Measurements from ENCODE around the gene KIF17.

KIF17 gene

DNA sequence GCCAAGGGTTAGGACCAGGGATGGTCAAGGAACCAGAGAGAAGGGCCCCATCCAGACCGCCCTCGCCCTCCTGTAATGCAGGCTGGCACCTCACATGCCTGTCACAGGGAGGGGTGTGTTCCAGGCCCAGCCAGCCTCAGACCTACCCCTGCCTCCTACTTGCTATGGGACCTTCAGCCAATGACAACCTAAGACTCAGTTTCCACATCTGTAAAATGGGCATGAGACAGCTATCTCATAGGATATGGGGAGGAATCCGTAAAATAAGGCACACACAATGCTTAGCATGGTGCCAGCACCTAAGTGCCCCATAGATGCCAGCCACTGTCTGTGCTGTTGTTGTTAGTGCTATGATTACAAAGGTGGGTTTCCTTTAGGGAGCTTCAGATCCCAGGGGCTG is 7.9 kb downstream of the KIF17 start:
- DNase-seq = no peak

GRCh38 chr1:20708891-20709290 is 8.9 kb downstream of the KIF17 start:
- DNase-seq = no peak

DNA sequence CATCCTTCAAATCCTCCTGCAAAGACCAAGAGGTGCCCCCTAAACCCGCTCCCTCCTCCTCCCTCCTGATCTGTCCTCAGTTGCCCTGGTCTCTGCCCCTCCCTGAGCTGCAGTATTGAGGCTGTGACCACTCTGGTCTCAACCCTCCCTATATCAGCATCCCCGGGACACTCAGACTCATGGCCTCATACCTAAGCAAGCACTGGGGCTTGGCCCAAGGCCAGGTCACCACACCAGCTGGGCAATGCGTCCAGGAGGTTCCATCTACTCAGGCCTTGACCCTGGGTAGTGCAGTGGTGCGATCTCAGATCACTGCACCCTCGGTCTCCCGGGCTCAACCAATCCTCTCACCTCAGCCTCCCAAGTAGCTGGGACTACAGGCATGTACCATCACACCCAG is 9.8 kb downstream of the KIF17 start:
- DNase-seq = no peak

DNA sequence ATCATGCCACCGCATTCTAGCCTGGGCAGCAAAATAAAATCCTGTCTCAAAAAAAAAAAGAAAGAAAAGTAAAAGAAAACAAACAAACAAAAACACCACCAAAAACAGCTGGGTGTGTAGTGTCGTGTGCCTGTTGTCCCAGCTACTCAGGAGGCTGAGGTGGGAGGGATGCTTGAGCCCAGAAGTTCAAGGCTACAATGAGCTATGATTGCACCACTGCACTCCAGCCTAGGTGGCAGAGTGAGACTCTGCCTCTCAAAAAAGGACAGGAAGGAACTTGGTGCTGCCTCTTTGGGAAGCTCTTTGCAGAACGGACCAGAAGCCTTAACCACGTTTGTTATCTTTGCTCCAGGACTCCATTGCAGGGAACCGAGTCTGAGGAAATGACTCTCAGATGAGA is 11.0 kb downstream of the KIF17 start:
- DNase-seq = no peak

GRCh38 chr1:20705203-20705755 is 12.5 kb downstream of the KIF17 start:
- no peak for DNase-seq

DNA sequence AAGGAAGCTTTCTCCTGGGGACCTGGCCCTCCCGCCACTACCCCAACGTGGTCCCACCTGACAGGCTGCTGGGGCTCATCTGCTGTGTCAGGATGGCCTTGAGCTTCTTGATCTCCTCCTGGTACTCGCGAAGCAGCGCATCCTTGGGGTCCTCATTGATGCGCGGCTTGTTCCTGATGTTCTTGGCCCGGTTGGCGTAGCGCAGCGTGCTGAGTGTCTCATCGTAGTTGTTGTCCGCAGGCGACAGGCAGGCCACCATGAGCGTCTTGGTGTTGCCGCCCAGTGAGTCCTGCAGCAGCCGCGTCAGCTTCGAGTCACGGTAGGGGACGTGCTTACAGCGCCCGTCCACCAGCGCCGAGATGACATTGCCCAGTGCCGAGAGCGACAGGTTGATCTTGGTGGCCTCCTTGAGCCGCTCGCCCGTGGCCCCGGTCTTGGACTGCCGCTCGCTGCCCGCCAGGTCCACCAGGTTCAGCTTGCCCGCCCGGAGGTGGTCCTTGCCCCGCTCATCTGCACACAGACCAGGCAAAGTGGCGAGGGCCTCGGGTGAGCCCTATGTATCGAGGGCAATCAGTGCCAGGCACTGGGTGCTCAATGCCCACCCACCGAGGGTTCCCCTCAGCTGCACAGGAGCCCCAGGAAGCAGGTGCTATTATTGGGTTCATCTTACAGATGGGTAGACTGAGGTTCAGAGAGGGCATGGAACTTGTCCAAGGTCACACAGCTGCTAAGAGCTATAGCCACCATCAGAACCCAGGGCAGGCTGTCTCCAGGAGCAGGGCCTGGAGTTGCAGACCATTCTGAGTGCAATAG is 13.2 kb downstream of the KIF17 start:
- no peak for DNase-seq

GRCh38 chr1:20703124-20703756 is 14.6 kb downstream of the KIF17 start:
- DNase-seq = no peak

DNA sequence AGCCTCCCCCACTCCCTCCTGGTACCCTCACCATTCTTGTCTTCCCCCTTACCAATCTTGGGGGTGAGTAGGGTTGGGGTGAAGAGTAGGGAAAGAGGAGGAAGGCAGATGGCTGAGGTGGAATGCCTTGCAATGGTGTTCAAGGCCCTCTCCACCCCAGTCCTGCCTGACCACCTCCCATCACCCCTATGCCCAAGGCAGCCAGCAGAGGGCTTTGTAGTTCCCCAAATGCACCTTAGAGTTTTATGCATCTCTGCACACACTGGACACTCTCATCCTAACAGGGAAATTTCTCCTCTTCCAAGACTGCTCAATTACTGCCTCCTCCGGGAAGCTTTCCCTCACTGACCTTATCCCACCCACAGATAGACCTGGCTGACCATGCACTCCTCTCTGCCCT is 15.4 kb downstream of the KIF17 start:
- peak in 1 of 2 experiments; percentile 30 for DNase-seq

DNA sequence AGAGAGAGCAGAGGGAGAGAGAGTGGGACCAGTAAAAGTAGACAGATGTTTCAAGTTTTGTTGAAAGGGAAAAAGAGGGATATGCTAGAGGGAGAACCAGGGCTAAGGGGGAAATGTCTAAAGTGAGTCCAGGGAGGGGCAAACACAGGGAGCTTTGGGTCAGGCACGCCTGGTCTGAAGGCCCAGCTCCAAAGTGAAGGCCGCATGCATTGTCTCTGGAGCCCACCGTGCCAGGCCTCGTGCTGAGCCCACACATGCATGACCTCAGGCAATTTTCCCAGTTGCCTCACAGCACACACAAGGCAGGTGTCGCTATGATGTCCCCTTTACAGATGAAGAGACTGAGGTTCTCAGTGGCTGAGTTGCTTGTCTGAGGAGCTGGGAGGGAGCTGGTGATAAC is 16.0 kb downstream of the KIF17 start:
- DNase-seq = no peak

DNA sequence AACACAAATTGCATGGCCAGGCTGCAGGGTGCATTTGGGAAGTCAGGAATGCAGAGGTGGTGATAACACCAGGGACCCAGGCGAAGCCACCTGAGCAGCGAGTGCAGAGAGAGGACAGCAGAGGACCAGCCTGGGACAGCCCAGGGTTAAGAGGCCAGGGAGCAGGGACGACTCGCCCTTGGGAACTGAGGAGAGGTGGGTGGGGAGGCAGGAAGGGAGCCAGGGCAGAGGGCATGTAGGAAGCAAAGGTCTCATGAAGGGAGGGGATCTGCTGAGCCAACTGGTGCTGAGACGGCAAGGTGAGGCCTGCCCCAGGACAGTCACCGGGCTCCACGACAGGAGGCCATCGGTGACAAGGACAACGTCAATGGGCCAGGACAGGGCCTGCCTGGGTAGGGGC is 16.4 kb downstream of the KIF17 start:
- no peak for DNase-seq

DNA sequence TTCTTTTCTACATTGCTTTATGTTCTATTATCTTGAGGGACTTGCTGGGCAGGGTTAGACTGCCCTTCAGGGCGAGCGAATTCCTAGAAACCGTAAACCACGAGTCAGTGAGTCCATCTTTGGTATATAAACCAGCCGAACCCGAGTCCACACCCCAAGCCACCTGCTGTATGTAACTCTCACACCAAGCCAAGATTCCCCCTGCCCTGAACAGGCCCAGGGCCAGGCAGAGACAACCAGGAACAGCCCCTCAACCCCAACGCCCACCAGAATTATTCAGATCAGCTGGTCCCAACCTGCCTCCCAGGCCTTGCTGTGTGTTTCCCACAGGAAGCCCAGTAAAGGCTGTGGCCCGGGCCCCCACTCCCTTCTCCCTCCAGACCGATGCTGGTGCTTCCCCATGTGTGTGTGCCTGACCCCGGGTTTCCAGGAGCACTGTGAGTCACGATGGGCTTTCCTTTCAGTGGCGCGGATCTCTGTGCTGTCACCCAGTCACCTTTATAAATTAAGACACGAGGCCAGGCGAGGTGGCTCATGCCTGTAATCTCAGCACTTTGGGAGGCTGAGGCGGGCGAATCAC is 17.1 kb downstream of the KIF17 start:
- DNase-seq = no peak

GRCh38 chr1:20699558-20699957 is 18.2 kb downstream of the KIF17 start:
- DNase-seq = no peak

DNA sequence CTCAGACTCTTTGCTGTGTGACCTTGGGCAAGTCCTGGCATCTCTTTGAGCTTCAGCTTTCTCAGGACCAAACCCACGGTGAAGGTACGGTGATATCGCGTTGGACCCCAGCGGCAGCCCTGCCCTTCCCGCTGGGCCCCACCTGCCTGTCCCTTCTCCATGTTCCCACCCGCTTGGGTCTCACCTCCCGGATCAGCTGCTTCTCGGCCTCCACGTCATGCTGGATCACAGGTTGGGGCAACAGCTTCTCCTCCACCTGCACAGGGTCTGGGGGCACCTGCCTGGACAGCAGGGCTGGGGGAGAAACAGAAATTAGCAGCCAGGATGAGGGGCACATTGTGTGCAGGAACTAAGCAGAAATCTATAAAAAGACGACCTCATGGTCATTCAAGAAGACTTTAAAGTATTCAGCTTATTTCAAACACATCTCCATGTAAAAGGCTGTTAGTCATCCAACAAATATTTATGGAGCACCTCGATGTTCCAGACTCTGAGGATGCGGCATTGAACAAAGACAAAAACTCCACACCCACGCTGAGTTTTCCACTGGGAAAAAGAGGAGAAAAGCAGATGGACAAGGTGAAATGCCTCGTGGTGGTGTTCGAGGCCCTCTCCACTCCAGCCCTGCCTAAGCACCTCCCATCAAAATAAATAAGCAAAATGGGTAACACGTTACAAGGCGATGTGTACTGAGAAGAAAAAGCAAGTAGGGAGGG is 19.5 kb downstream of the KIF17 start:
- DNase-seq = no peak

- no peak for DNase-seq
Observed at GRCh38 chr1:20697563-20697962, 20.2 kb downstream of the KIF17 start.

DNA sequence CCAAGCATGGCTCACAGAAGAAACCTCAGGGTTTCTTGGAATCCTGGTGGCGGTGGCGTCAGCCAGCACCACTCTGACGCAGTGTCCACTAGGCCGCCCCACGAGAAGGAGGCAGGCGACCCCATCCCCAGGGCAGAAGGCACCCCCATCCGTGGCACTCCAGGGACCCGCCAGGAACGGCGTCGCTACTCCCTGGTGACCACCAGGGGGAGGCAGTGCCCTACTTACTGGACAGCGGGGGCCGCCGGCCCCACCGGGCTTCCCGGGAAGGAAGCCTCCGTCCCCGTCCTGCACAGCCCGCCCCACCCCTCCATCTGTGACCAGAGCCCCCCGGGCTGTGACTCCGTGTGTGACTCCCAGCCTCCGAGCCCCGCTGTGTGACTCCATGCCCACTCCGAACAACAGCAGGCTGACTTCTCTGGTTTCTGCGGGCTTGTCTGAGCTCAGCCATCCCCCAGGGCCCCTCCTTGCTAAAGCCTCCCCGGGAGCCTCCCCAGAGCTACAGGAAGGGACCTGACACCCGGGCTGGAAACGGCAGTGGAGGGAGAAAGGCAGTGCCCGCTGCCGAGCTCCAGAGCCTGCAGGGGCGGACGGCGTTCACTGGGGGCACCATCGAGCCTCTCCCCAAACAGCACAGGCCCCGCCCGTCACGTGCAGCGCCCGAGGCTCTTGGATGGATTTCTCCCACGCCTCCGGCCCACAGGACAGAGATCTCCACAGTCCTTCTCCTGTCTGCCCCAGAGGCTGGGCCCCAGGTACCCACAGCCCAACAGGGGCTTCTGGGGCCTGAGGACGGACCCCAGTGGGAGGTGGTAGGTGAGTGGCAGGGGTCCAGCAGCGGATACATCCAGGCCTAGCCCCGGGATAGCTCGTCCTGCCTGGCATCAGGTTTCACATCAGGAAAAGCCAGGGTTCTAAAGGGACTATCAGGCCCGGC is 21.1 kb downstream of the KIF17 start:
- peak; percentile 75 to 92 for DNase-seq

DNA sequence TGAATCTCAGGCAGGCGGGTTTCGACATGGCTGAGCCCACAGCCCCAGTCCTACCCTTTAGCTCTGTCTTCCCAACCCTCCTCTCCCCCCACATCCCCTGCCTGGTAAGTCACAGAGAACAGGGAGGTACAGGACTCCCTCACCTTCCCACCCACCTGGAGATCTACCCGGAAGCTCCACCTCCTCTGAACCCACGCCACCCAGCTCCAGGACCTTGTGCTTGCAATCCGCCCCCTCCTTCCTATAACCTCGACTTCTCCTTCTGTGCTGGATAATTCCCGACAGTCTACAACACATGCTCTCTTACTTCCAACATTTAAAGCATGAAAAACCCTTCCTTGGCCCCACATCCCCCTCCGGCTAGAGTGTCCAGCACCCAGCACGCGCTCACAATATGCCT is 22.3 kb downstream of the KIF17 start:
- no peak for DNase-seq

DNA sequence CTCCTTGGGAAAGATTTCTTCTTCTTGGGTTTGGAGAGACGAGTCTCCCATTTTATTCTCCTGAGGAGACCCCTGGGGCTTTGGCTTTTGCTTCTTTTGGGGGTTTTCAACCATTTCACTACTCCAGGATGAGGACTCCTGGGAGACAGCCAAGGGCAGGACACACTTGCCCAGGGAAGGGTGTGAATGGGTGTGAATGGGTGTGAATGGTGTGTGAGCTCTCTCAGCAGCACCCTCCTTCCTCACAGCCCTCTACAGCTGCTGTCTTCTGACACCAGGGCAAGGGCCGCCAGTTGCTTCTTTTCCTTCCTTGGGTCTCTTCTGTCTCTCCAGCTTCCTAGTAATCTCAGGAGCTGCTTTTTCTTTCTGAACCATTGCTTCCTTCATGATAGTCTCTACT is 24.2 kb downstream of the KIF17 start:
- no peak for DNase-seq

DNA sequence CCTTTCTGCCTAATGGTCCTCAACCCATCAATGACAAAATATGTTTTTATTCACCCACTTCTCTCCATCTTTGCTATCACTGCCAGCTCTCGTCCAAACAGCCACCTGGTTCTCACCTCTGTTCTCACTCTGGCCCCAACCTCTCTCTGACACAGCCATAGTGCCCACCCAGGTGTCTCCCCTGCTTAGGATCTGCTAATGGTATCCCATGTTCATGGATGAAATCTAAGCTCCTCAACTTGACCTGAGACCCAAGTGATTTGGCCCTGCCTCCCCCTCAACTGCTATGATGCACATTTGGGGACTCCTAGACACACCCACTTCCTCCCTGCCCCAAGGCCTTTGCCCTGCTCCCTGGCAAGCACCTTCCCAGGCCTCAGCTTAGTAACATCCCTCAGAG is 25.9 kb downstream of the KIF17 start:
- DNase-seq = no peak

DNA sequence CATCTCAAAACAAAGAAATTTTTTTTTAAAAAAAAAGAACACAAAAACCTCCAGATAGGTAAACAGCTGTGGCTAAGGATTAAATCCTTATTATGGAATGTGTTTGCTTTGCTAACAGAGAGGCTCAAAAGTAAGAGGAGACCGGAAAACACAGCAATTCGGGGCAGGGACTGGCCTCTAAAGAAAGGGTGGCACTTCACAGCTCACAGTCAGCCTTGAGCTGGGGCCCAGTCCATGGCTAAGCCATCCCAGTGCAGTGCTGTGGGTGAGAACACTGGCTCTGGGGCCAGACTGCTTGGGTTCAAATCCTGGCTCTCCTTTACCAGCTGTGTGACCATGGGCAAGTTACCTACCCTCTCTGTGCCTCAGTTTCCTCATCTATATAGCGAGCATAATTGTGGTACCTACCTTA is 28.2 kb downstream of the KIF17 start:
- DNase-seq = no peak

DNA sequence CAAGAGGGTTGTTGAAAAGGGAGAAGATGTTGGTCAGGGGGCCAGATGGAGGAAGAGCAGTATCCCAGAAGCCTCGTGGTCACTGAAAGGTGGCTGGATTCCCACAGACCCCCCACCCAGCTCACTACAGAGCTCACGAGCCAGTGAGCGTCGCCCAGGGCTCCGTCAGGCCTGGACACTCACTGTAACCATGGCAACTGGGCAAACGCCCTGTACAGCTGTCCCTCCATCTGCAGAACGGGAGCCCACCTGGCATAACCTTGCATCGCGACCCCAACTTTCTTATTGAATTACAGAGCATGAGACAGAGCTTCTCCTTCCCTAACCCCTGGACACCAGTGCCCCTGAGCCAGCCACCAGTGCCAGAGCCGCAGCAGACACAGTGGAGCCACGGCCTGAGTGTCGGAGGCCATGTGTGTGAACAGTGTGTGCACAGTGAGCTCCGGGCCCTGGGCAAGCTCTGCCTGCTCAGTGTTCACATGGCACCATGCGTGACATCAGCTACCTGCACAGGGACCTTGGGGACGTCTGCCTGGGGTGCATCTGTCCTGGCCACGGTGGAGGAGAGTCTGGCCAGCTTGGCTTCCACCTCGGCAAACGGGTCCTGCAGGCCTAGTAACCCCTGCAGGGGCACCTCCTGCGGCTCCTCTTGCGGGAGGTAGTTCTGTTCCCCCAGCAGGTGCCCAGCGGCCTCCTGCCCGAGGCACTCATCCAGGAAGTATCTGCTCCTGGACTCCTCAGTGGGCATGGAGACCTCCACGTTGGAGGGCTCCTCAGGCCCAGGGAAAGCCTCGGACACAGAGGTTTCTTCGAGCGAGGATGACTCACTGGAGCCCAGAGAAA is 30.7 kb downstream of the KIF17 start:
- DNase-seq = no peak

- DNase-seq = no peak
Observed at GRCh38 chr1:20685741-20686140, 32.1 kb downstream of the KIF17 start.

Measured in NCI-H526 (cell line).